Measurements from ENCODE around the gene CD226.
A peak's percentile ranks its signal among the peaks of the same experiment; 100 is the strongest.

Gene CD226

GRCh38 chr18:69954719-69955480 is 7.2 kb upstream of the CD226 start:
- TF ChIP-seq POLR2AphosphoS5 (IDR thresholded peaks at IDR 0.05; ENCODE audit: low read depth, low read length) = no peak
- TF ChIP-seq POLR2A (IDR thresholded peaks at IDR 0.05; ENCODE audit: low read depth, low read length) = no peak
- TF ChIP-seq TAF1 (IDR thresholded peaks at IDR 0.05; ENCODE audit: borderline replicate concordance, low read depth, low read length) = no peak
- FAIRE-seq = no peak
- no peak for DNase-seq (ENCODE audit: insufficient read length)

- TF ChIP-seq POLR2AphosphoS5 (IDR thresholded peaks at IDR 0.05; ENCODE audit: low read depth, low read length) = no peak
- no peak for TF ChIP-seq POLR2A (IDR thresholded peaks at IDR 0.05; ENCODE audit: low read depth, low read length)
- TF ChIP-seq TAF1 (IDR thresholded peaks at IDR 0.05; ENCODE audit: borderline replicate concordance, low read depth, low read length) = no peak
- DNase-seq (ENCODE audit: insufficient read length) = no peak
- peak; percentile 57 for FAIRE-seq
Measured at GRCh38 chr18:69953191-69953590, 5.5 kb upstream of the CD226 start.

GRCh38 chr18:69951182-69951581 is 3.5 kb upstream of the CD226 start:
- FAIRE-seq (no peak), DNase-seq (ENCODE audit: insufficient read length) (no peak)
- TF ChIP-seq POLR2AphosphoS5 (IDR thresholded peaks at IDR 0.05; ENCODE audit: low read depth, low read length) = no peak
- no peak for TF ChIP-seq TAF1 (IDR thresholded peaks at IDR 0.05; ENCODE audit: borderline replicate concordance, low read depth, low read length)
- no peak for TF ChIP-seq POLR2A (IDR thresholded peaks at IDR 0.05; ENCODE audit: low read depth, low read length)

- FAIRE-seq (no peak), DNase-seq (ENCODE audit: insufficient read length) (no peak)
- no peak for TF ChIP-seq TAF1 (IDR thresholded peaks at IDR 0.05; ENCODE audit: borderline replicate concordance, low read depth, low read length)
- peak; percentile 45; the same call in 1 of the 2 replicates for TF ChIP-seq POLR2AphosphoS5 (IDR thresholded peaks at IDR 0.05; ENCODE audit: low read depth, low read length)
- TF ChIP-seq POLR2A (IDR thresholded peaks at IDR 0.05; ENCODE audit: low read depth, low read length) = no peak
Measured at GRCh38 chr18:69949538-69949936, 1.9 kb upstream of the CD226 start.

GRCh38 chr18:69948919-69949537 is 1.4 kb upstream of the CD226 start:
- TF ChIP-seq POLR2A (IDR thresholded peaks at IDR 0.05; ENCODE audit: low read depth, low read length) (0 out of 2 replicates have a peak, but pooled peaks have one; percentile 3), POLR2AphosphoS5 (IDR thresholded peaks at IDR 0.05; ENCODE audit: low read depth, low read length) (no peak)
- DNase-seq (ENCODE audit: insufficient read length) (peak; percentile 34), FAIRE-seq (peak; percentile 96)

- TF ChIP-seq POLR2A (IDR thresholded peaks at IDR 0.05; ENCODE audit: low read depth, low read length) (no peak; the same call in 1 of the 2 replicates), TAF1 (IDR thresholded peaks at IDR 0.05; ENCODE audit: borderline replicate concordance, low read depth, low read length) (no peak), POLR2AphosphoS5 (IDR thresholded peaks at IDR 0.05; ENCODE audit: low read depth, low read length) (no peak; the same call in 1 of the 2 replicates)
- FAIRE-seq = peak; percentile 9
- no peak for DNase-seq (ENCODE audit: insufficient read length)
Measured at GRCh38 chr18:69948256-69948655, 583 bp upstream of the CD226 start.

- FAIRE-seq (peak; percentile 50), DNase-seq (ENCODE audit: insufficient read length) (no peak)
- TF ChIP-seq TAF1 (IDR thresholded peaks at IDR 0.05; ENCODE audit: borderline replicate concordance, low read depth, low read length) = no peak
- TF ChIP-seq POLR2A (IDR thresholded peaks at IDR 0.05; ENCODE audit: low read depth, low read length) = peak; percentile 61
- TF ChIP-seq POLR2AphosphoS5 (IDR thresholded peaks at IDR 0.05; ENCODE audit: low read depth, low read length) = peak; percentile 51
Measured at GRCh38 chr18:69946608-69947155, 991 bp downstream of the CD226 start.

- FAIRE-seq (peak; percentile 86), DNase-seq (ENCODE audit: insufficient read length) (no peak)
- peak; percentile 17; the same call in 1 of the 2 replicates for TF ChIP-seq POLR2AphosphoS5 (IDR thresholded peaks at IDR 0.05; ENCODE audit: low read depth, low read length)
- TF ChIP-seq POLR2A (IDR thresholded peaks at IDR 0.05; ENCODE audit: low read depth, low read length) = peak; percentile 44; the same call in 1 of the 2 replicates
- TF ChIP-seq TAF1 (IDR thresholded peaks at IDR 0.05; ENCODE audit: borderline replicate concordance, low read depth, low read length) = no peak
Measured at GRCh38 chr18:69945220-69946114, 2.2 kb downstream of the CD226 start.

- DNase-seq (ENCODE audit: insufficient read length) (no peak), FAIRE-seq (peak; percentile 91)
- no peak for TF ChIP-seq POLR2A (IDR thresholded peaks at IDR 0.05; ENCODE audit: low read depth, low read length)
- no peak for TF ChIP-seq TAF1 (IDR thresholded peaks at IDR 0.05; ENCODE audit: borderline replicate concordance, low read depth, low read length)
- no peak for TF ChIP-seq POLR2AphosphoS5 (IDR thresholded peaks at IDR 0.05; ENCODE audit: low read depth, low read length)
Measured at GRCh38 chr18:69944436-69944835, 3.2 kb downstream of the CD226 start.

- TF ChIP-seq POLR2AphosphoS5 (IDR thresholded peaks at IDR 0.05; ENCODE audit: low read depth, low read length) = no peak; the same call in none of the 2 replicates
- no peak for TF ChIP-seq TAF1 (IDR thresholded peaks at IDR 0.05; ENCODE audit: borderline replicate concordance, low read depth, low read length)
- no peak for TF ChIP-seq POLR2A (IDR thresholded peaks at IDR 0.05; ENCODE audit: low read depth, low read length)
- DNase-seq (ENCODE audit: insufficient read length) = no peak
- FAIRE-seq = peak; percentile 58
Measured at GRCh38 chr18:69943021-69943420, 4.7 kb downstream of the CD226 start.

GRCh38 chr18:69941183-69941582 is 6.5 kb downstream of the CD226 start:
- no peak for TF ChIP-seq TAF1 (IDR thresholded peaks at IDR 0.05; ENCODE audit: borderline replicate concordance, low read depth, low read length)
- TF ChIP-seq POLR2AphosphoS5 (IDR thresholded peaks at IDR 0.05; ENCODE audit: low read depth, low read length) = no peak; the same call in 1 of the 2 replicates
- peak; percentile 30; the same call in 1 of the 2 replicates for TF ChIP-seq POLR2A (IDR thresholded peaks at IDR 0.05; ENCODE audit: low read depth, low read length)
- FAIRE-seq (no peak), DNase-seq (ENCODE audit: insufficient read length) (no peak)
